GM19467 (cell line): ENCODE data around the gene FAM3B.
"Not testable (repeated sequence)": the region's sequence is repeated elsewhere in the genome, so short reads cannot be mapped to it uniquely, and the experiment has no call there.

Experiments
- ATAC-seq: cut with Tn5 transposase; IDR thresholded peaks from one replicate; pipeline ENCODE4 v1.9.1; 2021; ENCODE audit warnings: mild to moderate bottlenecking, moderate library complexity; ENCODE audit not compliant: unreplicated experiment

FAM3B gene, protein sequence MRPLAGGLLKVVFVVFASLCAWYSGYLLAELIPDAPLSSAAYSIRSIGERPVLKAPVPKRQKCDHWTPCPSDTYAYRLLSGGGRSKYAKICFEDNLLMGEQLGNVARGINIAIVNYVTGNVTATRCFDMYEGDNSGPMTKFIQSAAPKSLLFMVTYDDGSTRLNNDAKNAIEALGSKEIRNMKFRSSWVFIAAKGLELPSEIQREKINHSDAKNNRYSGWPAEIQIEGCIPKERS

DNA sequence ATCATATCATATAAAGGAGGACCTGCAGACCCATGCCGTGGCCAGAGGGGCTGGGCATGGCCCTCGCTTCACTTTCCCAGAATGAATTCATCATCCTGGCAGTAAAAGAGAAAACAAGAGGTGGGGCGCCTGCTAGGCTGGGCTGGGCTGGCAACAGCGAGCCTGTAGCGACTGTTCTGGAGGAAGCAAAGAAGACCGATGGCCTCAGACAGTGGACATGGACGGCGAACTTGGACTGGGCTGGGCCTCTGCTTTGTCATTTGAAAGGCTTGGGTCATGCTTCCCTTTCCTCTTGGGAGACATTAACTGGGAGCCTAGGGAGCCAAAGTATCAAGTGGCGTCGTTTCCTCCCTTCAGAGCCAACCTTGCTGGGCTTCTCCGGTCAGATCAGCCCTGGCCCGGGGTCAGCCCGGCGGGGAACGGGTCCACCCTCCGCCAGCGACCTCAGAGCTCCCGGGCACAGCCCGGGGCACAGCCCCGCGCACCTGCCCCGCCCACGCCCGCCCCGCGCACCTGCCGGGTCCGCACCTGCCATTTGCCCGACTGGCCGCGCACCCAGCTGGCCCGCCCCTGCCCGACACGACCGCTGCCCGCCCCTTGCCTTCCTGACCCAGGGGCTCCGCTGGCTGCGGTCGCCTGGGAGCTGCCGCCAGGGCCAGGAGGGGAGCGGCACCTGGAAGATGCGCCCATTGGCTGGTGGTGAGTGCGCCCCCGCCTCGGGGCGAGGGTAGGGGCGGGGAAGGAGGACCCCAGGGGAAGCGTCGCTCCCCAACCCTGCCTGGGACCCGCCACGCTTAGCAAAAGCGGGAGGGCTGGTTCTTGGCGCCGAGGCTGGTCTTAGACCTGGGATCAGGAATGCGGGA, at the start of gene FAM3B:
FAM3B (plus strand) TSS at position 602 of the 863 bp plus-strand sequence; CDS start at position 681, 79 bp downstream.
- ATAC-seq = no peak

DNA sequence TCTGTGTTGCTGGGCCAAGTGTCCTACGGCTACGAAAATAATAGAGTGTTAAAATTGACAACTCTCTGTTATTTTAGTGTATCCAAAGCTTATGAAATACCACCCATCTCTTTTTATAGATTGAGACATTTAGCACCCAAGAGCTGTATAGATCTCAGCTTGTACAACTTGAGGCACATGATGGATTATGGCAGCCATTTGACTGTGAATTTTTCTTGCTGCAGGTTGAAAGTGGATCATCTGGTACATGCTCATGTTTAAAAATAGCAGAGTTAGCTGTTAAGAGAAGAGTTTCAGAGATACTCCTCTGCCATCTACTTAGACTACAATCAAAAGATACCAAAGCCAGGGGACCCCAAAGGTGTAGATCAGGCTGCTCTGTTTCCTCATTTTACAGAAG, 49.3 kb upstream of the FAM3B start:
- no peak for ATAC-seq

GRCh38 chr21:41269535-41269934, 47.1 kb upstream of the FAM3B start:
- no peak for ATAC-seq

DNA sequence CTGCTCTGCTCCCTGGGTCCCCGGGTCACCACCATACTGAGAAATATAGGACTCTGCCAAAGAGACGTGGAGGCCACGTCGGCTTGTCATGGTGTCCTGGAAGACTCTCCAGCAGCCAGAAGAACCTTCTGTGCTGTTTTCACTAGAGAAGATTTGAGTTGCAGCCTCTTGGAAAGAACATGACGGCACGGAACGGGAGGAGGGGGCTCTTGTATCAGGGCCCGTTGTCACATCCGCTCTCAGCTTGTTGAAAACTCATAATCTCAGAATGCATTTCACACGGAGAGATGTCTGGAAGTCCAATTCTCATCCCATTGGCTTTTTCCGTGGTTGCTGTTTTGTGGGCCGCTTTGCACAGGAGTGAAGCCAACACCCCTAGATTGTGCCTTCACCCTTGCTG, 39.4 kb upstream of the FAM3B start:
- no peak for ATAC-seq

GRCh38 chr21:41277846-41278245, 38.8 kb upstream of the FAM3B start:
- no peak for ATAC-seq

- ATAC-seq = no peak
These were observed 36.3 kb upstream of the FAM3B start for GRCh38 chr21:41280115-41280919.

- no peak for ATAC-seq
These were observed 34.2 kb upstream of the FAM3B start for GRCh38 chr21:41282412-41282811.

DNA sequence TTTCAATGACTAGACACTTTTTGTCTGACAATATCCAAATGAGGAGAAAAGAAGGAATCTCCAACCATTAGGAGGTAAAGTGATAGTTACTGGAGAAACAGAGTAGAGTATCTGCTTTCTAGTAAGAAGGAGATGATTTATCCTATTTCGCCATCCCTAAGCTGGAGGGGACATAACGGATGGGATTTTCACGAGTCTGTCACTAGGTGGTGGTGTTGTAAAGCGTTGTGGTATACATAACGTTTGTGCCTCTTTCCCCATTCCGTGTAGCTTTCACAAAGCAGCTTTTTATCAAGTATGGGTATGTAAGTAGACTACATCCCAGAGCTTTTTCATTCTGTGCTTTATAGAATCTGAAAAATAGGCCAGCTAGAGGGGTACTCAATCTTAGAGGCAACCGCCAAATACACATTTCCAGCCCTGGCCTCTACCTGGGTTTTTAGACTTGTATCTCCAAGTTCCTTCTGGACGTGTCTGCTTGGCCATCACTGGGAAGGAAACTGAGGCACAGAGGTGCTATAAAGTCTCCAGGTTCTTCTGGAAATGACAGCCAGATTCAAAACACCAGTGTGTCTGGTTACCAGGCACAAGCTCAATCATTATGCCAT, 33.3 kb upstream of the FAM3B start:
- ATAC-seq = no peak

DNA sequence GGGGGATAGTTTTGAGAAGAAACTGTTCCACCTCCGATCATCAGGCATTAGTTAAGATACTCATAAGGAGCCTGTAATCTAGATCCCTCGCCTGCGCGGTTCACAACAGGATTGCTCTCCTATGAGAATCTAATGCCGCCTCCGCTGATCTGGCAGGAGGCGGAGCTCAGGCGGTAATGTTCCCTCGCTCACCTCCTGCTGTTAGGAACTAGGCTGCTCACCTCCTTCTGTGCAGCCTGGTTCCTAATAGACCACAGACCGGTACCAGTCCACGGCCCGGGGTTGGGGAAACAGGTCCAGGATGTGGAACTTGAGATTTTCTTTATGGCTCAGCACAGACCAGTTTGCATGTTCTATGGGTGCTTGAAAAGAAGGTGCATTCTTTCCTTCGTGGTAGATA, 27.2 kb upstream of the FAM3B start:
- no peak for ATAC-seq

DNA sequence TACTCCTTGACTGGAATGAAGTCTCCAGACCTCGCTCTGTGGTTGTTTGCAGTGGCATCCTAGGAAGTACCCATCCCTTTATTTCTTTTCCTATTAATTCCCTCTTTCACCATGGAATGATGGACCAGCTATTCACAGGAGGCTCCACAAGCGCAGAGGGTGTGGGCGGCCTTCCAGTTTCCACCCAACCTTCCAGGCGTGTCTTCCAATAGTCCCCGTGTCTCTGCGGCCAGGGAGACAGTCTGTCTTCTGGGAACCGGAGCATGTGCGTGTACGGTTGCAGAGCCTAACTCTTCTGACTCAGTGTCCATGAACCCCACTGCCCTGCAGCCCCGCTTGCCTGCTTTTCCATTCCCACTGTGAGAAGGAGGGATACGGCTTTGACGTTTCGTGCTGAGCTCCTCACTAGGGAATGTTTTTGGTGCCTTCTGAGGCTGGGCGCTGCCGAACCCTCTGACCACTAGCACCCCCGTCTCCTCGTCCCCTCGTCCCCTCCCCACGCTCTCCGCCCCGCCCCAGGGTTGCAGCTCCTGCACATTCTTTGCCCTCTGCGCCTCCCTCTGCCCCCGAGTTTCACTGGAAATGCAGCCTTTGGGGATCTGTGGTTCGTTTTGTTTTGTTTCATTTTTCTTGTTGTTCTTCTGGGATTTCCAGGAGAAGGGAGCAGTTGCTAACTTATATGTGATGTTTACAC, 26.3 kb upstream of the FAM3B start:
- no peak for ATAC-seq

DNA sequence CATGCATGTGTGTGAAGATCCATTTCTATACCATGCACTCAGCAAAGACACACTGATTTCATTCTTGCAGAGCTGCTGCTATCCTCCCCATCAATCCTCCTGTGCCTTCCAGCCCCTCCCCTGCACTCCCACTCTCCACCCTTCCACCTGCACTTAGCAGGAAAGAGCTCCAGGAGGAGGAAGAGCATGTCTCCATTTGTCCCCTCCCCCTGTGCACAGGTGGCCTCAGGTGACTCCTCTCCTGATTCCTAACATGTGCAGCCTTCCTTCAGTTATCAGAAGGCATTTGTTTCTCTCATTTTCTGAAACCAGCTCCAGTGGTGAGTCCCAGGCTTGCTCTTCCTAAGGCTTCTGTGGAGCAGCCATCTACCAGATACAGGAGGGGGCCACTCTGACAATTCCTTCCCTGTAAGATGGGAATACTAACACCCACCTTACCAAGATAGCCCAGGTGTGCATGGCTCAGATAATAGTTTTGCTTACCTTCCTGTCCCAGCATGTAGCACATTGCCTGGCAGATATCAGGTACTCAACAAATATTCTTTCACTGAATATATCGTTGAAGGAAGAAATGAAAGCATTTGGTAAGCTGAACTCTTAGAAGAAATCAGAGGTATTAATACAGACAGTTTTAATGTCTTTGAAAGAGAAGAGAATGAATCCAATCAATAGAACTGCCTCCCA, 21.9 kb upstream of the FAM3B start:
- ATAC-seq = no peak

GRCh38 chr21:41295721-41296254, 20.8 kb upstream of the FAM3B start:
- ATAC-seq = no peak

DNA sequence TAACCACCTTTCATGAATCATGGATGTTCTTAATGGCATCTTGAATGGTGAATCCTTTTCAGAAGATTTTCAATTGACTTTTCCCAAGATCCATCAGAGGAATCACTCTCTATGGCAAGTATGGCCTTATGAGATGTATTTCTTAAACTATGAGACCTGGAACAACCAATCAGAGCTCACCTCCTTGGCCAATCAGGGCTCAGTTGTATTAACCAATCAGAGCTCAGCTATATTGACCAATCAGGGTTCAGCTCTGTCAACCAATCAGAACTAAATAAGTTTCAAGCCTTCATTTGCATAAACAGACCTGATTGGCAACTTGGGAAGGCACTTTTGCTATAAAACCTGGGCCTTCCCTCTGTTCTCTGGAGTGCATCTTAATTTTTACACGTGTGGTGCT, 13.6 kb upstream of the FAM3B start:
- ATAC-seq = no peak

DNA sequence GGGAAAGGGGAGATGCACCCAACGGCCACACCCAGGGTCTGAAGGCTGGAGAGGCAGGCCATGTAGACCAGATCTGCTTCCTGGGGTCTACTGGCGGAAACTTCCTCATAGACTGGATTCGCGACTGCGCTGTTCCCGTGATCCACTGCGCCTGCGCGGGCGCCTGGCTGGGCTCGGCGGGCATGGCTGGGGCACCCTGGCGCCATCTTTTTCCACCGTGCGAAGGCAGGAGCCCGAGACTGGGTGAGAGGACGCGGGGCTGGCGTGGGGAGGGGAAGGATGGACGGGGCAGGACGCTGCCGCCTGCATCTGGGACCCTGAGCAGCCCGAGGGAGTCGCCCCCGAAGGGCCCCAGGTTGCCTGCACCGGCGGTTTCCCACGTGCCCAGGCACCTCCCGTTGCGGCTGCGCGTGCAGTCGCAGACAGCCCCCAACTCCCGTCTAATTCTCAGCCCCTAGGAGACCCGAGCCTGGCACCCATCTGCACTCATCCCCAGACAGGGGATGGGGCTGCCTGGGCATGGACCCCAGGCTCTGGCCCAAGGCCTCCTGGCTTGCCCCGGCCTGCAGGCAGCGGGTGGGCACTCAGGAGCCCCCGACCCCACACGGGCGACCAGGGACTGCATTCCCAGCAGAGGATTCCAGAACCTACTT, 12.4 kb upstream of the FAM3B start:
- no peak for ATAC-seq

DNA sequence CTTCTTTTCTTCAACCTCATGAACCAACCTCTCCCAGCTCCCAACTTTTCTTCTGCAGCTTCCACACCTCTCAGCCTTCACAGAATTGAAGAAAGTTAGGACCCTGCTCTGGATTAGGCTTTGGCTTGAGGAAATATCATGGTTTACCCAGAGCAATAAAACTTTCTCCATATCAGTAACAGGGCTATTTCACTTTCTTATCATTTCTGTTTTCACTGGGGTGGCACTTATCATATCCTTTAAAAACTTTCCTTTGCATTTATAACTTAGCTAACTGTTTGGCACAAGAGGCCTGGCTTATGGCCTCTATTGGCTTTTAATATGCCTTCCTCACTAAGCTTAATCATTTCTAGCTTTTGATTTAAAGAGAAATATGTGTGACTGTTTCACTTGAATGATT, 9.4 kb upstream of the FAM3B start:
- ATAC-seq = no peak

DNA sequence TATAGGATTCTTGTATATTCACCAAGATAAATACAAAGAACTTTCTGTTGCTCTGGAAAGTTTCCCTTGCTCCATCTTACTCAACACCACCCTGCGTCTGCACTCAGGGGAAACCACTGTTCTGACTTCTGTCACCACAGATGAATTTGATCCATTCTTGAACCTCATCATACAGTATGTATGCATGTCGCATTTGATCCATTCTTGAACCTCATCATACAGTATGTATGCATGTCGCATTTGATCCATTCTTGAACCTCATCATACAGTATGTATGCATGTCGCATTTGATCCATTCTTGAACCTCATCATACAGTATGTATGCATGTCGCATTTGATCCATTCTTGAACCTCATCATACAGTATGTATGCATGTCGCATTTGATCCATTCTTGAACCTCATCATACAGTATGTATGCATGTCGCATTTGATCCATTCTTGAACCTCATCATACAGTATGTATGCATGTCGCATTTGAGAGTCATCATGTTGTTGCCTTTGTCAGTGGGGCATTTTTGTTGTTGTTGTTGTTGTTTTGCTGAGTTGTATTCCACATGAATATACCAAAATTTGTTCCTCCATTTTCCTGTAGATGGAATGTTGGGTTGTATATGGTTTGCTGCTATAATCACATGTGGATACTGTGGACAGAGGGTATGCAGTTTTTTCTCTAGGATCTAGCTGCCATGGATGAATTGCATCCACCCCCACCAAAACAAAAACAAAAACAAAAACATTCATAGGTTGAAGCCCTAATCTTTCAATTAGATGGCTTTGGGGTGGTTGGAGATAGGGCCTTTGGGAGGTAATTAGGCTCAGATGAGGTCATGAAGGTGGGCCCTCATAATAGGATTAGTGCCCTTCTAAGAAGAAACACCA, 3.1 kb upstream of the FAM3B start:
- ATAC-seq = not testable (repeated sequence)

DNA sequence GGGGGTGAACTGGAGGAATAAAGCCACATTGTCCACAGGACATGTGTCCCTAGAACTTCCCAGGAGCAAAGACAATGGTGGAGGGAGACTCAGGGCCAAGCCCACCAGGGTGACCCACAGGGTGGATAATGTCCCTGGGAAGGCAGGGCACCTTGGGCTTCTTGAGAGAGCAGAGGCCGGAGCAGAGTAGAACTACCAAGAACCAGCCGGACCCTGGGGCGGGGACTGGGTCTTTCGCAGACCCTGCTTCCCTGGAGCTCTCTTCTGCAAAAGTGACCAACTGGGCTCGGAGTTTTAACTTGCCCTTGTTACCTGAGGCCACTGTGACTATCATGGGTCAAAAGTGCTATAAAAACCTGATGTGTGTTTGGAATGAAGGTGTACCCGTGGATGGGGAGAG, 875 bp upstream of the FAM3B start:
- ATAC-seq = no peak

DNA sequence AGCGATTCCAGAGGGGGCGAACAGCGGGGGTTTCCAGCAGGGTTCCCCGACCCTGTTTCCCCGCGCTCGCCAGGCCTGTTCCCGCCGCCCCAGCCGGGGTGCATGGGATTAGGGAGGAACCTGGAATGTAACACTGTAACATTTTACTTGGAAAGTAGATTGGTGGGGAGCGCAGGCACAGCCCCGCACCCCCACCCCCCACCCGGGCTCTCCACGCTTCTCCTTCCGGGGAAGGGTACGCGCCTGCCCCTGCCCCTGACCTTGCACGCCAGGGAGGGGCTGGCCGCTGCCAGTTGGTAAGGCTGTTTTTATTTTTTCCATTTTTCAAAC, 427 bp downstream of the FAM3B start:
- no peak for ATAC-seq
